HEK293T (cell line): ENCODE results near the gene FHAD1.

Source experiments
- CTCF ChIA-PET: fragments of 350-600 bp; formaldehyde crosslinking; extraction: SDS; loops from one replicate; lab custom pipeline; 2021; ENCODE audit warnings: antibody characterized with exemption, inconsistent platforms; lab: Yijun Ruan, JAX
- POLR2A ChIA-PET: fragments of 350-600 bp; formaldehyde crosslinking; extraction: SDS; loops from one replicate; lab custom pipeline; 2020; ENCODE audit warnings: antibody characterized with exemption, inconsistent platforms; lab: Yijun Ruan, JAX
- DNase-seq: peaks from one replicate; pipeline ENCODE4 v3.0.0; 2012; ENCODE audit warnings: mixed read lengths; ENCODE audit errors: extremely low spot score
- ARNT ChIP-seq: fragments of 450-650 bp; IDR thresholded peaks from 2 replicates; pipeline ENCODE4 v1.6.1; 2017; ENCODE audit warnings: mild to moderate bottlenecking
- BHLHE40 ChIP-seq: fragments of 450-650 bp; IDR thresholded peaks from 2 replicates; pipeline ENCODE4 v1.6.1; 2016; ENCODE audit warnings: mild to moderate bottlenecking, moderate library complexity, borderline replicate concordance
- CTBP1 ChIP-seq: fragments of 450-650 bp; IDR thresholded peaks from 2 replicates; pipeline ENCODE4 v1.6.1; 2016; ENCODE audit warnings: borderline replicate concordance
- ELF4 ChIP-seq: fragments of 450-650 bp; IDR thresholded peaks from 2 replicates; pipeline ENCODE4 v1.6.1; 2017; ENCODE audit warnings: antibody characterized with exemption
- FOXA1 ChIP-seq: fragments of 450-650 bp; IDR thresholded peaks from 2 replicates; pipeline ENCODE4 v1.6.1; 2016; ENCODE audit warnings: mild to moderate bottlenecking
- FOXK2 ChIP-seq: fragments of 450-650 bp; IDR thresholded peaks from 2 replicates; pipeline ENCODE4 v1.6.1; 2016; ENCODE audit warnings: mild to moderate bottlenecking
- FOXM1 ChIP-seq: fragments of 450-650 bp; IDR thresholded peaks from 2 replicates; pipeline ENCODE4 v1.6.1; 2017; ENCODE audit warnings: mild to moderate bottlenecking, borderline replicate concordance
- HDGF ChIP-seq: fragments of 450-650 bp; IDR thresholded peaks from 2 replicates; pipeline ENCODE4 v1.6.1; 2017; ENCODE audit warnings: antibody characterized with exemption, borderline replicate concordance
- L3MBTL2 ChIP-seq: fragments of 450-650 bp; conservative IDR thresholded peaks from 2 replicates; pipeline ENCODE4 v1.6.1; 2016; ENCODE audit warnings: mild to moderate bottlenecking
- LEF1 ChIP-seq: fragments of 450-650 bp; IDR thresholded peaks from 2 replicates; pipeline ENCODE4 v1.6.1; 2017; ENCODE audit warnings: mild to moderate bottlenecking, borderline replicate concordance
- NFRKB ChIP-seq: fragments of 450-650 bp; IDR thresholded peaks from 2 replicates; pipeline ENCODE4 v1.6.1; 2016; ENCODE audit warnings: mild to moderate bottlenecking, moderate library complexity
- SP1 ChIP-seq: fragments of 450-650 bp; IDR thresholded peaks from 2 replicates; pipeline ENCODE4 v1.6.1; 2017
- SUZ12 ChIP-seq: fragments of 450-650 bp; IDR thresholded peaks from 2 replicates; pipeline ENCODE4 v1.6.1; 2016; ENCODE audit warnings: mild to moderate bottlenecking
- TARDBP ChIP-seq: fragments of 450-650 bp; IDR thresholded peaks from 2 replicates; pipeline ENCODE4 v1.6.1; 2016
- ZNF384 ChIP-seq: fragments of 450-650 bp; IDR thresholded peaks from 2 replicates; pipeline ENCODE4 v1.6.1; 2016
- TF ChIP-seq, protein P1 (sequence below): fragments of 450-650 bp; IDR thresholded peaks from 2 replicates; pipeline ENCODE4 v1.6.1; 2016

Gene FHAD1

GRCh38 chr1:15332525-15332924 is 85.5 kb downstream of the FHAD1 start:
- CTCF ChIA-PET: no interaction called here
- no peak for DNase-seq
- TF ChIP-seq FOXM1: no peak
- TF ChIP-seq, protein P1, sequence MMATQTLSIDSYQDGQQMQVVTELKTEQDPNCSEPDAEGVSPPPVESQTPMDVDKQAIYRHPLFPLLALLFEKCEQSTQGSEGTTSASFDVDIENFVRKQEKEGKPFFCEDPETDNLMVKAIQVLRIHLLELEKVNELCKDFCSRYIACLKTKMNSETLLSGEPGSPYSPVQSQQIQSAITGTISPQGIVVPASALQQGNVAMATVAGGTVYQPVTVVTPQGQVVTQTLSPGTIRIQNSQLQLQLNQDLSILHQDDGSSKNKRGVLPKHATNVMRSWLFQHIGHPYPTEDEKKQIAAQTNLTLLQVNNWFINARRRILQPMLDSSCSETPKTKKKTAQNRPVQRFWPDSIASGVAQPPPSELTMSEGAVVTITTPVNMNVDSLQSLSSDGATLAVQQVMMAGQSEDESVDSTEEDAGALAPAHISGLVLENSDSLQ: no peak
- TF ChIP-seq ZNF384: no peak
- TF ChIP-seq LEF1: no peak
- no peak for TF ChIP-seq FOXK2
- TF ChIP-seq FOXA1: no peak
- no peak for TF ChIP-seq ELF4
- no peak for TF ChIP-seq L3MBTL2
- no peak for TF ChIP-seq NFRKB
- TF ChIP-seq HDGF: no peak
- TF ChIP-seq CTBP1: no peak
- no peak for TF ChIP-seq TARDBP
- POLR2A ChIA-PET: interaction anchor here (1.2 kb wide), 2 partner anchors 9 to 12 kb away, joined by 3 read pairs; no protein-coding TSS in a partner anchor

DNA sequence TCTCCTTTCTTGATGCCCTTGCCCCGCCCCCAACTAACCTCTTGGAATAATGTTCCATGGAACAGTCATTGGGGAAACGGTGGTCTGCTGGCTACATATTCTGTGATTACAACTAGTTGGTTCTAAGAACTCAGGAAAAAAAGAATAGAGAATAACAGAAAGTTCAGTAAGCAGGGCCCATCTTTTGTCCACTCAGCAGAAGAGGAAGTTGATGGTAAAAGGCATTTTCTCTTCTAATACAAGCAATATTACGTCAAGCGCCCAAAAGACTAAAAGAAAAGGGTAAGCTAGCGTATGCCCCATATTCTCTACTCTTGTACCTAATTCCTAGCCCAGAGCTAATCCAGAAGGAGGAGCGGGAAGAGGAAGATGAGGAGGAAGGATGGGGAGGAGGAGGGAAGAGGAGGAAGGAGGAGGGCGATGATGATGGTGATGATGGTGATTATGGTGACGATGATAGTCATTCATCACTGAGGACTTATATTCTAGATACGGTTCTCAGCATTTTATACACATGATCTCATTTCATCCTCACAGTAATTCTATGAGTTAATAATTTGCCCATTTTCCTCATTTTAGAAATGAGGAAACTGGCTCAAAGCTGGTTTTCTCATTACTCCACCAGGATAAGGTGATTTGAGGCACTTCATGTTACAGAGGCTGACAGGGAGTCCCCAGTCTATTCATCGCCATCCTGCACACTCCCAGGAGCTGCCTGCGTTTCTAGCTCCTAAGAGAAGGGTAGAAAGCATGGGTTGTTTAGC is 86.1 kb downstream of the FHAD1 start:
- DNase-seq: no peak
- ChIA-PET CTCF (interaction anchor here (1.0 kb wide), 1 partner anchor 10 kb away, joined by 3 read pairs; no protein-coding TSS in a partner anchor), POLR2A (interaction anchor here (1.2 kb wide), 1 partner anchor 11 kb away, joined by 3 read pairs; no protein-coding TSS in a partner anchor)
- TF ChIP-seq L3MBTL2 (no peak), FOXM1 (no peak), FOXK2 (no peak), FOXA1 (no peak), CTBP1 (no peak)
- TF ChIP-seq, protein P1: no peak

GRCh38 chr1:15334995-15335394 is 88.0 kb downstream of the FHAD1 start:
- no peak for TF ChIP-seq SP1
- TF ChIP-seq SUZ12: no peak
- TF ChIP-seq CTBP1: no peak
- no peak for TF ChIP-seq FOXA1
- ChIA-PET POLR2A (no interaction called here), CTCF (interaction anchor here (0.8 kb wide), 1 partner anchor 23 kb away, joined by 4 read pairs; no protein-coding TSS in a partner anchor)
- DNase-seq: no peak

DNA sequence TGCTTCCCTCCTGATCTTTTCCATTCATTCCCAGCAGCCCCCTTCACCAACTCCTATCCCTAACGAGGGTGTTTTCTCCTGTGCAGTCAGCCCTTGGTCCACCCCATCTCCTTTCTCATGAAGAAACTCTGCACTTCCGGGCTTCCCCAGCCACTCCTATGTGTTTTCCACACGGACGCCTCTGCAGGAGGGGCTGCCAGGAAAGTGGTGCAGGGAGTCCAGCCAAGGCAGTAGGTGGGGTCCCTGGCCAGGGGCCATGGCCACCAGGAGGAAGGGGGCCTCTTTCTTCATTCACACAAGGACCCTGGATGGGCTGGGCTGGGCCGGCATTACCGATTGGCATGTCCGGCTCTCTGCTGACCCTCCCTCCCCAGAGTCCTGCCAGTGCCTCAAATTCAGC is 89.8 kb downstream of the FHAD1 start:
- DNase-seq: no peak
- ChIA-PET POLR2A (interaction anchor here (0.7 kb wide), 1 partner anchor 12 kb away, joined by 3 read pairs; no protein-coding TSS in a partner anchor), CTCF (no interaction called here)
- TF ChIP-seq ARNT: no peak
- no peak for TF ChIP-seq ELF4
- no peak for TF ChIP-seq CTBP1
- TF ChIP-seq, protein P1: no peak
- TF ChIP-seq TARDBP: no peak
- no peak for TF ChIP-seq BHLHE40
- no peak for TF ChIP-seq HDGF
- TF ChIP-seq SP1: no peak
- TF ChIP-seq LEF1: no peak
- TF ChIP-seq FOXM1: no peak
- TF ChIP-seq NFRKB: no peak

GRCh38 chr1:15337656-15338402 is 90.8 kb downstream of the FHAD1 start:
- ChIA-PET CTCF (no interaction called here), POLR2A (interaction anchor here (0.7 kb wide), 1 partner anchor 13 kb away, joined by 3 read pairs; no protein-coding TSS in a partner anchor)
- TF ChIP-seq ZNF384: no peak
- no peak for TF ChIP-seq SP1
- no peak for TF ChIP-seq ELF4
- no peak for TF ChIP-seq FOXM1
- no peak for TF ChIP-seq FOXK2
- TF ChIP-seq BHLHE40: no peak
- no peak for TF ChIP-seq CTBP1
- TF ChIP-seq TARDBP: no peak
- no peak for TF ChIP-seq HDGF
- no peak for TF ChIP-seq L3MBTL2
- TF ChIP-seq, protein P1: no peak
- no peak for TF ChIP-seq FOXA1
- no peak for TF ChIP-seq LEF1
- no peak for TF ChIP-seq SUZ12
- TF ChIP-seq ARNT: no peak
- TF ChIP-seq NFRKB: no peak
- no peak for DNase-seq
